Fibroblast of villous mesenchyme (primary cell): ENCODE results near the gene CLDN18. TPM values are rescaled to one million over a fixed set of nuclear protein-coding genes. Genes with fewer than 3 reads are reported as not detected.
A peak's percentile ranks its signal among the peaks of the same experiment; 100 is the strongest.

Source experiments
- DNase-seq: peaks from one replicate; pipeline ENCODE4 v3.0.0-alpha.2; 2010; ENCODE audit warnings: low read depth
- H3K4me3 ChIP-seq: 2 replicates; pipeline ENCODE4 v1.5.1; 2011; ENCODE audit warnings: low read depth, mild to moderate bottlenecking, low read length
- CTCF ChIP-seq: IDR thresholded peaks from 2 replicates; pipeline ENCODE4 v1.5.1; 2012; ENCODE audit warnings: low read depth, mild to moderate bottlenecking, low read length; ENCODE audit not compliant: insufficient read depth
- total RNA-seq: library from RNA; depleted of rRNA; stranded (reverse); fragments of >200 nt; gene quantifications from 2 replicates; pipeline ENCODE4 v1.2.3, GENCODE V29; 2012

Gene CLDN18
- total RNA-seq, 1 donor, result not detected

- H3K4me3 ChIP-seq, result no peak overlapping the region
- no peak for TF ChIP-seq CTCF
- peak; percentile 56 for DNase-seq
Measured at GRCh38 chr3:138043266-138044029, 33.5 kb downstream of the CLDN18 start.

- no peak overlapping the region for H3K4me3 ChIP-seq
- DNase-seq, result no peak
- no peak for TF ChIP-seq CTCF
Measured at GRCh38 chr3:138046085-138046484, 36.1 kb downstream of the CLDN18 start.

- no peak overlapping the region for H3K4me3 ChIP-seq
- no peak for DNase-seq
- no peak for TF ChIP-seq CTCF
Measured at GRCh38 chr3:138046955-138047354, 37.0 kb downstream of the CLDN18 start.

GRCh38 chr3:138047596-138048158, 37.7 kb downstream of the CLDN18 start:
- no peak for TF ChIP-seq CTCF
- DNase-seq, result no peak
- no peak overlapping the region for H3K4me3 ChIP-seq

GRCh38 chr3:138049157-138049919, 39.4 kb downstream of the CLDN18 start:
- DNase-seq, result peak; percentile 81
- no peak overlapping the region for H3K4me3 ChIP-seq
- TF ChIP-seq CTCF, result peak; percentile 13

- DNase-seq, result peak; percentile 49
- TF ChIP-seq CTCF, result peak; percentile 72
- no peak overlapping the region for H3K4me3 ChIP-seq
Measured at GRCh38 chr3:138051947-138052802, 42.2 kb downstream of the CLDN18 start.
